Calu3 (cell line): ENCODE data around the gene PIGK. TPM values are rescaled to one million over a fixed set of nuclear protein-coding genes. Genes with fewer than 3 reads are reported as not detected.

Experiments
- BruUV-seq: library from RNA; stranded (reverse); fragments of 400-500 nt; replicated peaks from 2 replicates; lab custom pipeline; 2021; lab: Mats Ljungman, UMichigan
- CTCF ChIA-PET: fragments of 300-600 bp; sonication (Branson Sonifier 250); formaldehyde crosslinking; loops from one replicate; lab custom pipeline; 2022; ENCODE audit warnings: antibody characterized with exemption; lab: Charles Lee
- DNase-seq: peaks from one replicate; pipeline ENCODE4 v3.0.0; 2022
- H3K27ac Mint-ChIP-seq: one replicate; pipeline ENCODE4 v1.8.0; 2022; ENCODE audit warnings: mixed read lengths; ENCODE audit not compliant: unreplicated experiment
- H3K27me3 Mint-ChIP-seq: one replicate; pipeline ENCODE4 v1.8.0; 2022; ENCODE audit warnings: mixed read lengths; ENCODE audit not compliant: unreplicated experiment
- H3K36me3 Mint-ChIP-seq: one replicate; pipeline ENCODE4 v1.8.0; 2022; ENCODE audit warnings: mild to moderate bottlenecking, moderate library complexity, mixed read lengths; ENCODE audit not compliant: insufficient read depth, unreplicated experiment
- H3K4me1 Mint-ChIP-seq: one replicate; pipeline ENCODE4 v1.8.0; 2022; ENCODE audit warnings: mild to moderate bottlenecking, low read depth, mixed read lengths; ENCODE audit not compliant: unreplicated experiment
- H3K4me3 Mint-ChIP-seq: one replicate; pipeline ENCODE4 v1.8.0; 2022; ENCODE audit warnings: mild to moderate bottlenecking, low read depth, moderate library complexity, mixed read lengths; ENCODE audit not compliant: unreplicated experiment
- H3K9me3 Mint-ChIP-seq: one replicate; pipeline ENCODE4 v1.8.0; 2022; ENCODE audit warnings: low read depth, mixed read lengths; ENCODE audit not compliant: unreplicated experiment
- CTCF ChIP-seq: fragments of 200-600 bp; IDR thresholded peaks from one replicate; pipeline ENCODE4 v1.8.0; 2022; ENCODE audit warnings: antibody characterized with exemption; ENCODE audit not compliant: unreplicated experiment
- intact Hi-C: fragments of 100-400 bp; cut with micrococcal nuclease; formaldehyde crosslinking; loops from one replicate; pipeline ENCODE4 v1.10.0; 2022; ENCODE audit not compliant: unreplicated experiment
- total RNA-seq: library from RNA; stranded (reverse); gene quantifications from 2 replicates; pipeline ENCODE4 v1.2.3, GENCODE V29; 2022

Gene PIGK
- total RNA-seq, 1 experiment from 2014 or later: 41.8 TPM

- CTCF ChIA-PET: no interaction called here
- Mint-ChIP-seq H3K36me3 (no peaks in the 10 kb centered on the region), H3K4me1 (no peaks in the 10 kb centered on the region), H3K4me3 (no peak overlapping the region), H3K9me3 (no peaks in the 10 kb centered on the region), H3K27ac (no peak overlapping the region), H3K27me3 (no peaks in the 10 kb centered on the region)
- intact Hi-C loops: no loop called here
- no TSS peak for BruUV-seq
- no peak for TF ChIP-seq CTCF
- DNase-seq: no peak
These were observed 137.4 kb downstream of the PIGK start for GRCh38 chr1:77081834-77082233.

GRCh38 chr1:77076759-77077158, 142.5 kb downstream of the PIGK start:
- Mint-ChIP-seq H3K27me3 (no peaks in the 10 kb centered on the region), H3K27ac (no peak overlapping the region)
- no peak for DNase-seq

GRCh38 chr1:77068013-77068412, 151.2 kb downstream of the PIGK start:
- CTCF ChIA-PET: no interaction called here
- H3K9me3 Mint-ChIP-seq: no peaks in the 10 kb centered on the region
- no peaks in the 10 kb centered on the region for H3K27me3 Mint-ChIP-seq
- BruUV-seq: no TSS peak
- H3K4me3 Mint-ChIP-seq: no peak overlapping the region
- intact Hi-C loops: no loop called here
- no peak for TF ChIP-seq CTCF
- H3K27ac Mint-ChIP-seq: no peak overlapping the region
- no peak for DNase-seq
- H3K36me3 Mint-ChIP-seq: no peaks in the 10 kb centered on the region
- no peaks in the 10 kb centered on the region for H3K4me1 Mint-ChIP-seq

More at GRCh38 chr1:77076759-77077158, 142.5 kb downstream of the PIGK start:
- Mint-ChIP-seq H3K9me3 (peaks cover 7% of the 10 kb centered on the region), H3K4me1 (no peaks in the 10 kb centered on the region), H3K4me3 (no peak overlapping the region), H3K36me3 (no peaks in the 10 kb centered on the region)
- intact Hi-C loops: no loop called here
- TF ChIP-seq CTCF: no peak
- CTCF ChIA-PET: no interaction called here
- BruUV-seq: no TSS peak

- BruUV-seq: no TSS peak
- CTCF ChIA-PET: no interaction called here
- DNase-seq: no peak
- Mint-ChIP-seq H3K4me3 (no peak overlapping the region), H3K9me3 (no peaks in the 10 kb centered on the region), H3K27ac (no peak overlapping the region), H3K27me3 (no peaks in the 10 kb centered on the region), H3K36me3 (no peaks in the 10 kb centered on the region), H3K4me1 (no peaks in the 10 kb centered on the region)
- intact Hi-C loops: no loop called here
- no peak for TF ChIP-seq CTCF
These were observed 153.4 kb downstream of the PIGK start for GRCh38 chr1:77065693-77066342.
